ENCODE measurements around the gene CAD. TPM values are rescaled to one million over a fixed set of nuclear protein-coding genes. Genes with fewer than 3 reads are reported as not detected.

The CAD gene
- total and polyA plus RNA-seq, 9 of the 15 experiments (the other 6 are each of a cell fraction or from before 2014, with no cell fraction given), result 7.5 to 126 (median 33.7) TPM

DNA sequence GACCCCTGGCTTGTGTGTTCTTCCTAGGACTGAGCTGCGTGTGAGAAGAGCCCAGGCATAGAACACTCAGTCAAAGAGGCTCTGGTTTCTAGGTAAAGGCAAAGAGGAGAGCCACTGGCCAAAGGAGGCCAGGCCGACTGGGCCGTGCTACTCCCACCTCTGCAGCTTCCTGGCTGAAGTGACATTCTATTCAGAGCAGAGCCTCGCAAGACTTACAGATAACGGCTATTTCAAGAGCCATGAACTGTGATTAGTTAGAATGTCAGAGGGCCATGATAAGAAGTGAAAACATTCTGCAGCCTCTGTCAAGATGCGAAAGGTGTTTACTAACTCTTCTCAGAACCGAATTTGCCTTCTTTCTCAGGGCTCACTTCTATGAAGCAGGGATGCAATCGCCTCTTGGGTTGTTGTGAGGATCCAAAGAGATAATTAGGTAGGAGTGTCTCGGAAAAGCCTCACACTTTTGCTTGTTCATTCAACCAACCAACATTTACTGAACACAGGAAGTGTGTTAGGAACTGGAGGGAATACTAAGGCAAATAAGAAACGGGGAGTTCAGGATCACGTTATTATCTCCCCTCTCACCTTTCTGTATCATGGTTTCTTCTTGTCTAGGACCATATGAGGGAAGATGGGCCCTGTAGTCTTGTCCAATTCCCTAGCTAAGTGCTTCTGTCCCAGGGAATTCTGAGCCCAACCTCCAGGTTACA is 54.6 kb downstream of the CAD start (continued):
- TF ChIP-seq, protein P1, sequence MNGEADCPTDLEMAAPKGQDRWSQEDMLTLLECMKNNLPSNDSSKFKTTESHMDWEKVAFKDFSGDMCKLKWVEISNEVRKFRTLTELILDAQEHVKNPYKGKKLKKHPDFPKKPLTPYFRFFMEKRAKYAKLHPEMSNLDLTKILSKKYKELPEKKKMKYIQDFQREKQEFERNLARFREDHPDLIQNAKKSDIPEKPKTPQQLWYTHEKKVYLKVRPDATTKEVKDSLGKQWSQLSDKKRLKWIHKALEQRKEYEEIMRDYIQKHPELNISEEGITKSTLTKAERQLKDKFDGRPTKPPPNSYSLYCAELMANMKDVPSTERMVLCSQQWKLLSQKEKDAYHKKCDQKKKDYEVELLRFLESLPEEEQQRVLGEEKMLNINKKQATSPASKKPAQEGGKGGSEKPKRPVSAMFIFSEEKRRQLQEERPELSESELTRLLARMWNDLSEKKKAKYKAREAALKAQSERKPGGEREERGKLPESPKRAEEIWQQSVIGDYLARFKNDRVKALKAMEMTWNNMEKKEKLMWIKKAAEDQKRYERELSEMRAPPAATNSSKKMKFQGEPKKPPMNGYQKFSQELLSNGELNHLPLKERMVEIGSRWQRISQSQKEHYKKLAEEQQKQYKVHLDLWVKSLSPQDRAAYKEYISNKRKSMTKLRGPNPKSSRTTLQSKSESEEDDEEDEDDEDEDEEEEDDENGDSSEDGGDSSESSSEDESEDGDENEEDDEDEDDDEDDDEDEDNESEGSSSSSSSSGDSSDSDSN (IDR thresholded peaks at IDR 0.05; ENCODE audit: borderline replicate concordance in 1 of 2, low read depth in 2 of 2, low read length in 2 of 2), result peak in 1 of 2 experiments; percentile 52; a peak in 1 of 4 replicates
- TF ChIP-seq, protein P2, sequence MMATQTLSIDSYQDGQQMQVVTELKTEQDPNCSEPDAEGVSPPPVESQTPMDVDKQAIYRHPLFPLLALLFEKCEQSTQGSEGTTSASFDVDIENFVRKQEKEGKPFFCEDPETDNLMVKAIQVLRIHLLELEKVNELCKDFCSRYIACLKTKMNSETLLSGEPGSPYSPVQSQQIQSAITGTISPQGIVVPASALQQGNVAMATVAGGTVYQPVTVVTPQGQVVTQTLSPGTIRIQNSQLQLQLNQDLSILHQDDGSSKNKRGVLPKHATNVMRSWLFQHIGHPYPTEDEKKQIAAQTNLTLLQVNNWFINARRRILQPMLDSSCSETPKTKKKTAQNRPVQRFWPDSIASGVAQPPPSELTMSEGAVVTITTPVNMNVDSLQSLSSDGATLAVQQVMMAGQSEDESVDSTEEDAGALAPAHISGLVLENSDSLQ (IDR thresholded peaks at IDR 0.05), result peak; percentile 67
- TF ChIP-seq SIRT6 (IDR thresholded peaks at IDR 0.05; ENCODE audit: low read depth, low read length) (no peak), CBFA2T2 (conservative IDR thresholded peaks at IDR 0.05) (peak; percentile 51; the same call in 1 of the 2 replicates), NCOA1 (IDR thresholded peaks at IDR 0.05; ENCODE audit: low read depth) (no peak), SNIP1 (IDR thresholded peaks at IDR 0.05; ENCODE audit: low read depth) (no peak), ZNF668 (CRISPR knock-in tag; IDR thresholded peaks at IDR 0.05) (no peak)
- TF ChIP-seq, protein P3, sequence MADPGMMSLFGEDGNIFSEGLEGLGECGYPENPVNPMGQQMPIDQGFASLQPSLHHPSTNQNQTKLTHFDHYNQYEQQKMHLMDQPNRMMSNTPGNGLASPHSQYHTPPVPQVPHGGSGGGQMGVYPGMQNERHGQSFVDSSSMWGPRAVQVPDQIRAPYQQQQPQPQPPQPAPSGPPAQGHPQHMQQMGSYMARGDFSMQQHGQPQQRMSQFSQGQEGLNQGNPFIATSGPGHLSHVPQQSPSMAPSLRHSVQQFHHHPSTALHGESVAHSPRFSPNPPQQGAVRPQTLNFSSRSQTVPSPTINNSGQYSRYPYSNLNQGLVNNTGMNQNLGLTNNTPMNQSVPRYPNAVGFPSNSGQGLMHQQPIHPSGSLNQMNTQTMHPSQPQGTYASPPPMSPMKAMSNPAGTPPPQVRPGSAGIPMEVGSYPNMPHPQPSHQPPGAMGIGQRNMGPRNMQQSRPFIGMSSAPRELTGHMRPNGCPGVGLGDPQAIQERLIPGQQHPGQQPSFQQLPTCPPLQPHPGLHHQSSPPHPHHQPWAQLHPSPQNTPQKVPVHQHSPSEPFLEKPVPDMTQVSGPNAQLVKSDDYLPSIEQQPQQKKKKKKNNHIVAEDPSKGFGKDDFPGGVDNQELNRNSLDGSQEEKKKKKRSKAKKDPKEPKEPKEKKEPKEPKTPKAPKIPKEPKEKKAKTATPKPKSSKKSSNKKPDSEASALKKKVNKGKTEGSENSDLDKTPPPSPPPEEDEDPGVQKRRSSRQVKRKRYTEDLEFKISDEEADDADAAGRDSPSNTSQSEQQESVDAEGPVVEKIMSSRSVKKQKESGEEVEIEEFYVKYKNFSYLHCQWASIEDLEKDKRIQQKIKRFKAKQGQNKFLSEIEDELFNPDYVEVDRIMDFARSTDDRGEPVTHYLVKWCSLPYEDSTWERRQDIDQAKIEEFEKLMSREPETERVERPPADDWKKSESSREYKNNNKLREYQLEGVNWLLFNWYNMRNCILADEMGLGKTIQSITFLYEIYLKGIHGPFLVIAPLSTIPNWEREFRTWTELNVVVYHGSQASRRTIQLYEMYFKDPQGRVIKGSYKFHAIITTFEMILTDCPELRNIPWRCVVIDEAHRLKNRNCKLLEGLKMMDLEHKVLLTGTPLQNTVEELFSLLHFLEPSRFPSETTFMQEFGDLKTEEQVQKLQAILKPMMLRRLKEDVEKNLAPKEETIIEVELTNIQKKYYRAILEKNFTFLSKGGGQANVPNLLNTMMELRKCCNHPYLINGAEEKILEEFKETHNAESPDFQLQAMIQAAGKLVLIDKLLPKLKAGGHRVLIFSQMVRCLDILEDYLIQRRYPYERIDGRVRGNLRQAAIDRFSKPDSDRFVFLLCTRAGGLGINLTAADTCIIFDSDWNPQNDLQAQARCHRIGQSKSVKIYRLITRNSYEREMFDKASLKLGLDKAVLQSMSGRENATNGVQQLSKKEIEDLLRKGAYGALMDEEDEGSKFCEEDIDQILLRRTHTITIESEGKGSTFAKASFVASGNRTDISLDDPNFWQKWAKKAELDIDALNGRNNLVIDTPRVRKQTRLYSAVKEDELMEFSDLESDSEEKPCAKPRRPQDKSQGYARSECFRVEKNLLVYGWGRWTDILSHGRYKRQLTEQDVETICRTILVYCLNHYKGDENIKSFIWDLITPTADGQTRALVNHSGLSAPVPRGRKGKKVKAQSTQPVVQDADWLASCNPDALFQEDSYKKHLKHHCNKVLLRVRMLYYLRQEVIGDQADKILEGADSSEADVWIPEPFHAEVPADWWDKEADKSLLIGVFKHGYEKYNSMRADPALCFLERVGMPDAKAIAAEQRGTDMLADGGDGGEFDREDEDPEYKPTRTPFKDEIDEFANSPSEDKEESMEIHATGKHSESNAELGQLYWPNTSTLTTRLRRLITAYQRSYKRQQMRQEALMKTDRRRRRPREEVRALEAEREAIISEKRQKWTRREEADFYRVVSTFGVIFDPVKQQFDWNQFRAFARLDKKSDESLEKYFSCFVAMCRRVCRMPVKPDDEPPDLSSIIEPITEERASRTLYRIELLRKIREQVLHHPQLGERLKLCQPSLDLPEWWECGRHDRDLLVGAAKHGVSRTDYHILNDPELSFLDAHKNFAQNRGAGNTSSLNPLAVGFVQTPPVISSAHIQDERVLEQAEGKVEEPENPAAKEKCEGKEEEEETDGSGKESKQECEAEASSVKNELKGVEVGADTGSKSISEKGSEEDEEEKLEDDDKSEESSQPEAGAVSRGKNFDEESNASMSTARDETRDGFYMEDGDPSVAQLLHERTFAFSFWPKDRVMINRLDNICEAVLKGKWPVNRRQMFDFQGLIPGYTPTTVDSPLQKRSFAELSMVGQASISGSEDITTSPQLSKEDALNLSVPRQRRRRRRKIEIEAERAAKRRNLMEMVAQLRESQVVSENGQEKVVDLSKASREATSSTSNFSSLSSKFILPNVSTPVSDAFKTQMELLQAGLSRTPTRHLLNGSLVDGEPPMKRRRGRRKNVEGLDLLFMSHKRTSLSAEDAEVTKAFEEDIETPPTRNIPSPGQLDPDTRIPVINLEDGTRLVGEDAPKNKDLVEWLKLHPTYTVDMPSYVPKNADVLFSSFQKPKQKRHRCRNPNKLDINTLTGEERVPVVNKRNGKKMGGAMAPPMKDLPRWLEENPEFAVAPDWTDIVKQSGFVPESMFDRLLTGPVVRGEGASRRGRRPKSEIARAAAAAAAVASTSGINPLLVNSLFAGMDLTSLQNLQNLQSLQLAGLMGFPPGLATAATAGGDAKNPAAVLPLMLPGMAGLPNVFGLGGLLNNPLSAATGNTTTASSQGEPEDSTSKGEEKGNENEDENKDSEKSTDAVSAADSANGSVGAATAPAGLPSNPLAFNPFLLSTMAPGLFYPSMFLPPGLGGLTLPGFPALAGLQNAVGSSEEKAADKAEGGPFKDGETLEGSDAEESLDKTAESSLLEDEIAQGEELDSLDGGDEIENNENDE (IDR thresholded peaks at IDR 0.05; ENCODE audit: low read depth, low read length), result no peak
- TF ChIP-seq, protein P4, sequence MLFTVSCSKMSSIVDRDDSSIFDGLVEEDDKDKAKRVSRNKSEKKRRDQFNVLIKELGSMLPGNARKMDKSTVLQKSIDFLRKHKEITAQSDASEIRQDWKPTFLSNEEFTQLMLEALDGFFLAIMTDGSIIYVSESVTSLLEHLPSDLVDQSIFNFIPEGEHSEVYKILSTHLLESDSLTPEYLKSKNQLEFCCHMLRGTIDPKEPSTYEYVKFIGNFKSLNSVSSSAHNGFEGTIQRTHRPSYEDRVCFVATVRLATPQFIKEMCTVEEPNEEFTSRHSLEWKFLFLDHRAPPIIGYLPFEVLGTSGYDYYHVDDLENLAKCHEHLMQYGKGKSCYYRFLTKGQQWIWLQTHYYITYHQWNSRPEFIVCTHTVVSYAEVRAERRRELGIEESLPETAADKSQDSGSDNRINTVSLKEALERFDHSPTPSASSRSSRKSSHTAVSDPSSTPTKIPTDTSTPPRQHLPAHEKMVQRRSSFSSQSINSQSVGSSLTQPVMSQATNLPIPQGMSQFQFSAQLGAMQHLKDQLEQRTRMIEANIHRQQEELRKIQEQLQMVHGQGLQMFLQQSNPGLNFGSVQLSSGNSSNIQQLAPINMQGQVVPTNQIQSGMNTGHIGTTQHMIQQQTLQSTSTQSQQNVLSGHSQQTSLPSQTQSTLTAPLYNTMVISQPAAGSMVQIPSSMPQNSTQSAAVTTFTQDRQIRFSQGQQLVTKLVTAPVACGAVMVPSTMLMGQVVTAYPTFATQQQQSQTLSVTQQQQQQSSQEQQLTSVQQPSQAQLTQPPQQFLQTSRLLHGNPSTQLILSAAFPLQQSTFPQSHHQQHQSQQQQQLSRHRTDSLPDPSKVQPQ (CRISPR knock-in tag; IDR thresholded peaks at IDR 0.05; ENCODE audit: borderline replicate concordance), result no peak
